DMS53 treated with DMSO at 0.1 percent for 48 hours (cell line): ENCODE data around the gene IGSF5.
"Not testable (repeated sequence)": the region's sequence is repeated elsewhere in the genome, so short reads cannot be mapped to it uniquely, and the experiment has no call there.

Experiments
- DNase-seq: peaks from one replicate; lab custom pipeline; 2025; ENCODE audit not compliant: unreplicated experiment; lab: John Stamatoyannopoulos, UW

IGSF5 gene

GRCh38 chr21:39744883-39745282 is at the start of gene IGSF5:
TSS of gene IGSF5 (plus strand) at chr21:39745183. CDS start at chr21:39745510, 327 bp downstream.
- not testable (repeated sequence) for DNase-seq

GRCh38 chr21:39696196-39696595 is 48.8 kb upstream of the IGSF5 start:
- no peak for DNase-seq

- DNase-seq: no peak
These were observed 48.4 kb upstream of the IGSF5 start for GRCh38 chr21:39696618-39697017.

DNA sequence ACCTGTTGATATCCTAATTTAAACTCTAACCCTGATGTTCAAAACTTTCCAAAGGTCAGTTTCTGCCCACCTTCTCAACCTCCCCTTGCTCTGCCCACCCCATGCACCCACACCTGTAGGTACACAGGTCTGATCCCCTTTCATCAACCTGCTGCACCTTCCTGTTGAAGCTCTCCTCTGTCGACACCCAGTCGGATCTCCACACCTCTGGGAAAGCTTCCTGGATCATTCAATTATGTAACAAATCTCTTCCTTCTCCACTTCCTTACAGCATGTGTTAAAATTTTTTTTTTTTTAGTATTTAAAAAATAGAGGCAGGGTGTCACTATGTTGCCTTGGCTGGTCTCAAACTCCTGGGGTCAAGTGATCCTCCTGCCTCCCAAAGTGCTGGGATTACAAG is 44.7 kb upstream of the IGSF5 start:
- DNase-seq: no peak

GRCh38 chr21:39703578-39703977 is 41.4 kb upstream of the IGSF5 start:
- no peak for DNase-seq

GRCh38 chr21:39705849-39706248 is 39.1 kb upstream of the IGSF5 start:
- DNase-seq: no peak

GRCh38 chr21:39707316-39707715 is 37.7 kb upstream of the IGSF5 start:
- no peak for DNase-seq

DNA sequence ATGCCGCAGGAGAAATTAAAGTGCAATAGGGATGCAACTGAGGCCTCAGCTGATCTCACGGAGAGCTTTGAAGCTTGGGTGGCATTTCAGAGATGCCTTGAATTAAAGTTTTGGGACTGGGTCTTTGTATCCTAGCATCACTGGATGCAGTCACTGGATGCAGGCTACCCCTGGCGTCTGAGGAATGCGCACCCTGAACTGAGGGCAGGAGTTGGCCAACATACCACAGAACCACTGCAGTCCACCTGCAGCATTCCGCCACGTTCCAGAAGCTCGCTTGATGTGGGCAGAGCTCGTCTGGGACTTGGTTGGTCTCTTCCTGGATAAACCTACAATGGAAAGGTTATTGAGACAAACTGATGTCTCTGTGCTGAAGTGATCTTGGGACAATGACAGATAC is 34.1 kb upstream of the IGSF5 start:
- DNase-seq: no peak

GRCh38 chr21:39712273-39712672 is 32.7 kb upstream of the IGSF5 start:
- no peak for DNase-seq

DNA sequence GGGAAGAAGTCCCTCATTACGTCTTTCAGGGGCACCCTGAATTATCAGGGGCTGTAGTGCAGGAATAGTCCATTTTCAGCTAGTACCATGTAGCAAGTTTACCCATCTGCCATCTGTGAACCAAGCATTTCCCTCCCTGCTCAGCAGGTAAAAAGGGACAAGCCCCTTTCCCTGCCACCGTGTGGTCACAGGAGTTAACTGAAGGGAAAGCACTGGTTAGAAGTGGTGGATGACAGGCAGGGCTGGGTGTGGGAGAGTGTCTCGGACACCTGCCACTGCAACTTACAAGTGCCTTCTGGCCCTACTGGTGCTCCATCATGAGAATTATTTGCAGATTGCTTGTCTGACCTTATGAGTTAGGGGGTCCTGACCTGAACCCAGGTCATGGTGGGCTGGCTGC is 32.0 kb upstream of the IGSF5 start:
- DNase-seq: peak; percentile 71

GRCh38 chr21:39713905-39714304 is 31.1 kb upstream of the IGSF5 start:
- no peak for DNase-seq

GRCh38 chr21:39714331-39714730 is 30.7 kb upstream of the IGSF5 start:
- DNase-seq: no peak

DNA sequence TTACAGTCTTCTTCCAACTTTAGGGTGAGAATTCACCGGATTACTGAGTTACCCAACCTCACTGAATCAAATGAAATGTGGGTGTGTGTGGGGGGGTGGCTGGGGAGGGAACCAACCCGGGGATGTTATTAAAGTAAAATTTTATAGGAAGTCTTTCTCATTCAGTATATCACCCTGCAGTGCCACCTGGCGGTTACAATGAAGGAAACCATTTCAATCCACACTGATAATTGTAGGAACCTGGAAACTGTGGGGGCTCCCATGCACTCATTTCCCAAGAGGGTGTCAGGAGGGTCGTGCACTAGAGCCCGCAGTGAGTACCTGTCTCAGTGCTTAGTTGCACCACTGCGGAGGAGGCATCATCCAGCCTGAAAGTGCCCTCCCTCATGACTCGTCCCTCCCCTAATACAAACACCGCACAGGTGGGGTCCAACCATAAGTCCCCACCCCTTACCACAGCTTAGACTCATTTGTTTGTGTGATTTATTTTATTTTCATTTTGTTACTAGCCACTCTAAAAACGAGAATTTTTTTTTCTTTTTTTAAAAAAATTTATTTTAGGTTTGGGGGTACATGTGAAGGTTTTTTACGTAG is 29.1 kb upstream of the IGSF5 start:
- DNase-seq: peak; percentile 4

DNA sequence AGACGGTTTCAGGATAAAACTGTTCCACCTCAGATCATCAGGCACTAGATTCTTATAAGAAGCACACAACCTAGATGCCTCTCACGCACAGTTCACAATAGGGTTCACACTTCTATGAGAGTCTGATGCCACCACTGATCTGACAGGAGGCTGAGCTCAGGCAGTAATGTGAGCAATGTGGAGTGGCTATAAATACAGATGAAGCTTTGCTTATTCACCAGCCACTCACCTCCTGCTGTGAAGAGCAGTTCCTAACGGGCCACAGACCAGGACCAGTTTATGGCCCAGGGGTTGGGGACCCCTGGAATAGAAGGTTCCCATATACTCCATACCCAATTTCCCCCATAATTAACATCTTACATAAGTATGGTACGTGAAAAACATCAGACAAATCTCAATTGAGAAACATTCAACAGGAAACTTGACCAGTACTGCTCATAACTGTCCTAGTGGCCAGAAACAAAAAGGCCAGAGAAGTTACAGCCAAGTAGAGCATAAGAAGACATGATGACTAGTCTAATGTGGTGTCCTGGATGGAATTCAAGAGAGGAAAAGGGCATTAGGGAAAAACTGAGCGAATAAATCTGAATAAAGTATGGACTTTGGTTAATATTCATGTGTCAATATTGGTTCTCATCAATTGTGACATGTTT is 24.7 kb upstream of the IGSF5 start:
- no peak for DNase-seq

DNA sequence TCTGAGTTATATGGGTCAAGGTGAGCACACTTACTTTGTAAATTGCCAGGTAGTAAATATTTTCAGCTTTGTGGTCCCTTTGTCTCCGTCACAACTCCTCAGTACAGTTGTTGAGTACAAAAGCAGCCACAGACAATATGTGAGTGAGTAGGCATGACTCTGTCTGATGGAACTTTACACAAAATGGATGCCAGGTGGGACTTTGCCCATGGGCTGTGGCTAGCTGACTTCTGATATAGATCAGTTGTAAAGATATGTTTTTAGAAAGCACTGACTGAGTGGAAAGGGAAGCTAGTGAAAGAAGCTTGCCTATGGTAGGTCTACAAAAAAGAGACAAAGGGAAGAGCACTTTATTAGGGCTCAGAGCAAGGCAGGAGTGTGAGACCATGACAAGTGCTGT is 23.1 kb upstream of the IGSF5 start:
- no peak for DNase-seq

GRCh38 chr21:39724944-39725343 is 20.0 kb upstream of the IGSF5 start:
- DNase-seq: no peak

GRCh38 chr21:39726133-39726532 is 18.9 kb upstream of the IGSF5 start:
- DNase-seq: no peak

GRCh38 chr21:39727401-39728120 is 17.4 kb upstream of the IGSF5 start:
- no peak for DNase-seq

- DNase-seq: no peak
These were observed 16.6 kb upstream of the IGSF5 start for GRCh38 chr21:39728341-39728740.

GRCh38 chr21:39730418-39731157 is 14.4 kb upstream of the IGSF5 start:
- no peak for DNase-seq

DNA sequence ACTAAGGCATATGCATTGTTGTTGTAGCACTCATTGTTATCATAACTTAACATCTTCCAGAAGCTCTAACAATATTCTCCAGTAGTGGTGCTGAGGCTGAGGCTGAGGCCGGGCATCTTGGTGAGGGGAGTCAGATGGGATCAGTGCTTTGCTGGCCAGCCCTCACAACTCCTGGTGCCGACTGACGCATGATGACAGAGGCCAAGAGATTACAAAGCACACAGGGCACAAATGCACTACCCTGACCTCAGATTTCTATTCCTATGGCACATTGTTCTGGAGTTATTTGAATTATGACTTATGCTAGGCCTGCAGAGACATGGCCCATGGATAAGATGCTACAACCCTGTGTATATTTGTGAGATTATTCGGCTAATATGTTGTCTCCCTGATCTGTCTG is 8.3 kb upstream of the IGSF5 start:
- DNase-seq: no peak
